DMS53 (cell line): ENCODE data around the gene F12.

ENCODE experiments used
- DNase-seq: peaks from one replicate; lab custom pipeline; 2025; lab: John Stamatoyannopoulos, UW

Gene F12

DNA sequence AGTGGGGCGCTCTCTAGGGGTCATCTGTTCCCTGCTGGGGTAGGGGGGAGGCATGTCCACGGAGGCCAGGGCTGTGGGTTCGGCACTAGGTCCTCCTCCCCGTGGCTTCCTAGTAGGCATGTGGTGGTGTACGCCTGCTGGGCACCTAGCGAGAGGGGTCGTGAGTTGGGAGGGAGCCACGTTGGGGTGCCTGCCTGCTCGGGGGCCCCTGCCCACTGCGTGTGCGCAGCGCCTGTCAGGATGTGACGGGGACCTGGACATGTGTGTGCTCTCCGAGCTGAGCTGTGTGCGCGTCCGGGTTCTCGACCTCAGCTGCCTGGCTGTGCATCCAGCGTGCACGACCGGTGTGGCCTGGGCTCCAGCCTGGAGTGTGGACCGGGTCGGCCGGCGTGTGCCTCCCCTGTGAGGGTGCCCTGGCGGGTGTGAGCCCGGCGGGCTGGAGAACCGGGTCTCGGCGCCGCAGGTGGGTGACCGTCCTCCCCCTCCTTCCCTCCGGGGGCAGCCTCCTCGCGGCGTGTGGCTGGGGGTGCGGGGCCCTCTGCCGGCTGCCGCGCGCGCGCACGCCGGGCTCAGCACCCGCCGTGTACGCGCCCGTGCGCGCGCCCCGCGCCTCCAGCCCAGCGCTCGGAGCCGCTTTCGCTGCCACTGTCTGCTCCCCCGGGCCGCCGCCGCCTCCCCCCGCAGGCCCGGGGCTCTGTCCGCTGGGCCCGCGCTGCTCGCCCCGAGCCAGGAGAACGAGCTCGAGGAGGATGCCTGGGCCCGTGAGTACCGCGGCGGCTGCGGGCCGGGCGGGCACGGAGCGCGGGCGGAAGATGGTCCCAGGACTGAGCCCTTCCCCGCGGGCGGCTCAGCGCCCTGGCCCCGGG is 37.1 kb upstream of the F12 start, which contains the start of gene PRR7:
Gene PRR7 (plus strand): TSS at position 615 of the 866 bp plus-strand sequence. CDS start 8,254 bp downstream, outside the sequence.
- peak; percentile 93 for DNase-seq

GRCh38 chr5:177445917-177446199 is 36.5 kb upstream of the F12 start:
- no peak for DNase-seq

- DNase-seq: peak; percentile 45
These were observed 35.9 kb upstream of the F12 start for GRCh38 chr5:177445052-177445916.

DNA sequence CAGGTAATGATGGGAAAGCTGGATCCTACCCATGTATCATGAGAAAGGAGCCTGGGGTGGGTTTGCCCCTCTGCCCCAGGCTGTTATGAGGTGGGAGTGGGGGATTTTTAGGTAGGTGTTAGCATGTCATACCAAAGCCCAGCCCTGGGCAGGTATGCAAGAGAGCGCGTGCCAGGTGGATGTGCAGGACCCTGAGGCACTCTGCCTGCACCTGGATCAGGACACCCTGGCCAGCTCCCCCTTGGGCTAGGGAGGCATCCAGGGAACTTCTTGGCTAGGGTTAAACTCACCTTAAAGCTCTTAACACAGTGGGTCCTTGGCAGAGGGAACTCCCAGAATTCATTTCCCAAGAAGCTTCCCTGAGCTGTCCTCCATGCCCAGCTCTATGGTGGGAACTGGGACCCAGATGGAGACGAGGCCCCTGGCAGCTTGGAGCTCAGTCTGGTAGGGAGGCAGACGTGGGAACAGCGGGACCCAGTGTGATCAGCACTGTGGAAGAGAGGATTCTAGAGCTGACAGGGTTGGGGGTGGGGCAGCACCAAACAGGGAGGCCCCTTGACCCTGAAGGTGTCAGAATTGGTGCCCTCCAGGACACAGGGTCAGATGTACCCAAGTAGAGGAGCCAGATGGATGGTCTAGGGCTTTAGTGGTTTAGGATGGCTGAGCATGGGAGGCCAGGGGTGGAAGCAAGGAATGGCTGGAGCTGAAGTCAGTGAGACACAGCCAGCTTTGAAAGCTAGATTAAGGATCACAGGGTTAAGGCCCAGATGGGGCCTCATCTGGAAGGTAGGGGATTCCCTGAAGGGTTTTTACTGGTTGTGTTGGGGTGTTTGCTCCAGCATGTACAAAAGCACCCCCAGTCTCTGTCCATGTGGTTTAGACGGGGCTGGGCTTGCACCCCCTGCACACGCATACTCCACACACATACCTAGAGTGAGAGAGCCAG is 35.0 kb upstream of the F12 start:
- peak; percentile 36 for DNase-seq

GRCh38 chr5:177443144-177443983 is 34.0 kb upstream of the F12 start:
- DNase-seq: no peak

DNA sequence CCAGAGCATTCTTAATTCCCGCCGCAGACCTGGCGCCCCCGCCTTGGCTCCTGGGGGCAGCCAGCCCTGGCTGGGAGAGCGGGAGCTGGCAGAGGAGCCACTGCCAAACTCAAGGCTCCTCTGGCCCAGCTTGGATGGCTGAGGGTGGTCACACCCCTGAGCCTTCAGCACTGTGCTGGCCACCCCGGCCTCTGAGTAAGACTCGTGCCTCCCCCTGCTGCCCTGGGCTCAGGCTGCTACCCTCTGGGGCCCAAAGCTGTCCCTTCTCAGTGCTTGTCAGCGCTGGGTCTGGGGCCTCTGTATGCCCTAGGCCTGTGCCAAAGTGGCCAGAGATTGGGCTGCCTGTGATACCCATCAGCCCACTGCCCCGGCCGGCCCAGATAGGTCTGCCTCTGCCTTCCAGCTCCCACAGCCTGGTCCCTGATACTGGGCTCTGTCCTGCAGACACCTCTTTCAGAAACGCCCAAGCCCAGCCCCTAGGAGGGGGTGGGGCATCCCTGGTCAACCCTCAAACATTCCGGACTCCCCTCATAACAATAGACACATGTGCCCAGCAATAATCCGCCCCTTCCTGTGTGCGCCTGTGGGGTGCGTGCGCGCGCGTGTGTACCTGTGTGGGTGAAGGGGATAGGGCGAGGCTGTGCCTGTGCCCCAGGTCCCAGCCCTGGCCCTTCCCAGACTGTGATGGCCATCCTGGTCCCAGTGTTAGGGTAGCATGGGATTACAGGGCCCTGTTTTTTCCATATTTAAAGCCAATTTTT is 32.9 kb upstream of the F12 start:
- DNase-seq: no peak

GRCh38 chr5:177440990-177441780 is 31.8 kb upstream of the F12 start:
- no peak for DNase-seq

- no peak for DNase-seq
These were observed 31.0 kb upstream of the F12 start for GRCh38 chr5:177440211-177440989.

DNA sequence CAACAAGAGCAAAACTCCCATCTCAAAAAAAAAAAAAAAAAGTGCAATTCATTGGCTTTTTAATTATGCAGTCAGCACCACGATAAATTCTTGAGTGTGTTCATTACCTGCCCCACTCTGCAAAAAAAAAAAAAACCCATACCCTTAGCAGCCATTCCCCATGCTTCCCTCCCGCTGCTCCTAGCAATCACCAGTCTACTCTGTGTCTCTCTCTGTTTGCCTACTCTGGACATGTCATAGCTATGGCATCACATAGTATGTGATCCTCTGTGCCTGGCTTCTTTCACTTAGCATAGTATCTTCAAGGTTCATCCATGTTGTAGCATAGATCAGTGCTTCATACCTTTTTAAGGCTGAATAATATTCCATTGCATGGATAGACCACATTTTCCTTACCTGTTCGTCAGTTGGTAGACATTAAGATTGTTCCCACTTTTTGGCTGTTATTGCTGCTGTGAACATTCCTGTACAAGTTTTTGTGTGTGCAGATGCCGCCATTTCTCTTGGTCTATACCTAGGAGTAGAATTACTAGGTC is 30.2 kb upstream of the F12 start:
- DNase-seq: no peak

DNA sequence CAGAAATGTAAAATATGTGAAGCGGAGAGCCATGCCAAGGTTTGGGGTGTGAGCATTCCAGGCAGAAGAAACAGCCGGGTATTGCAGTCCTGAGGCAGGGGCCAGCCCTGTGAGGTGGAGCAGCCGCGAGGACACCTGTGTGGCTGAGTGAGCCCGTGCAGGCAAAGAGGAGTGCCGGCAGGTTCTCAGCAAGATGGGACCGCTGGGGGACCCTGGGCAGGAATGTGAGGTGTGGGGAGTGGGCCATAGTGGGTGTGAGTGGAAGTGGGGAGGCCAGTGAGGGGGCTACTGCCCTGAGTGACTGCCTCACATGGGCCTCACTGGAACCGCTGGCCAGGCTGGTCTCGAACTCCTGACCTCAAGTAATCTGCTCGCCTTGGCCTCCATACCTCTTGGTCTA is 29.1 kb upstream of the F12 start:
- DNase-seq: no peak

GRCh38 chr5:177437623-177438022 is 28.3 kb upstream of the F12 start:
- no peak for DNase-seq

- no peak for DNase-seq
These were observed 26.6 kb upstream of the F12 start for GRCh38 chr5:177435847-177436536.

- no peak for DNase-seq
These were observed 25.8 kb upstream of the F12 start for GRCh38 chr5:177434942-177435738.

- DNase-seq: no peak
These were observed 25.1 kb upstream of the F12 start for GRCh38 chr5:177434437-177434836.

DNA sequence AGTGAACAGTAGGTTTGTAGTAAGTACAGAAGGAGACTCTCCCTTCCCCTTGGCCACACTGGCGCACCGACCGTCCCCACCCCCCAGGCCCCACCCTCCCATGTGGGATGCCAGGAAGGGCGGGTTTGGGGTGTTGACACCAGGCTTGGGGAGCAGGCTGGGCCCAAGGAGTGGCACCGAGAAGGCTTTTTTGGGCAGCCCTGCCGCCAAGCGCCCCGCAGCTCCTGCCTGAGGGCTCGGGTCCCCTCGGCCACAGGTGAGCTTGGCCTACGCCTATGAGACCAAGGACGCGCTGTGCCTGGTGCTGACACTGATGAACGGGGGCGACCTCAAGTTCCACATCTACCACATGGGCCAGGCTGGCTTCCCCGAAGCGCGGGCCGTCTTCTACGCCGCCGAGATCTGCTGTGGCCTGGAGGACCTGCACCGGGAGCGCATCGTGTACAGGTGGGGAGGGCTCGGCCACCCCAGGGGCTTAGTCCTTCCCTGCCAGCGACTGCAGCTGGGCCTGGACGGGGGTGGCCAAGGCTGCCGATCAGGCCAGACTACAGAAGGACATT is 24.4 kb upstream of the F12 start:
- DNase-seq: no peak

GRCh38 chr5:177432839-177433657 is 23.7 kb upstream of the F12 start:
- no peak for DNase-seq
